Measurements from ENCODE around the gene UCN2. TPM values are rescaled to one million over a fixed set of nuclear protein-coding genes. Genes with fewer than 3 reads are reported as not detected.

Gene UCN2
- total and polyA plus RNA-seq, 9 of the 15 experiments (the other 6 are each of a cell fraction or from before 2014, with no cell fraction given) = 0.08 to 0.11 TPM; not detected in 7

DNA sequence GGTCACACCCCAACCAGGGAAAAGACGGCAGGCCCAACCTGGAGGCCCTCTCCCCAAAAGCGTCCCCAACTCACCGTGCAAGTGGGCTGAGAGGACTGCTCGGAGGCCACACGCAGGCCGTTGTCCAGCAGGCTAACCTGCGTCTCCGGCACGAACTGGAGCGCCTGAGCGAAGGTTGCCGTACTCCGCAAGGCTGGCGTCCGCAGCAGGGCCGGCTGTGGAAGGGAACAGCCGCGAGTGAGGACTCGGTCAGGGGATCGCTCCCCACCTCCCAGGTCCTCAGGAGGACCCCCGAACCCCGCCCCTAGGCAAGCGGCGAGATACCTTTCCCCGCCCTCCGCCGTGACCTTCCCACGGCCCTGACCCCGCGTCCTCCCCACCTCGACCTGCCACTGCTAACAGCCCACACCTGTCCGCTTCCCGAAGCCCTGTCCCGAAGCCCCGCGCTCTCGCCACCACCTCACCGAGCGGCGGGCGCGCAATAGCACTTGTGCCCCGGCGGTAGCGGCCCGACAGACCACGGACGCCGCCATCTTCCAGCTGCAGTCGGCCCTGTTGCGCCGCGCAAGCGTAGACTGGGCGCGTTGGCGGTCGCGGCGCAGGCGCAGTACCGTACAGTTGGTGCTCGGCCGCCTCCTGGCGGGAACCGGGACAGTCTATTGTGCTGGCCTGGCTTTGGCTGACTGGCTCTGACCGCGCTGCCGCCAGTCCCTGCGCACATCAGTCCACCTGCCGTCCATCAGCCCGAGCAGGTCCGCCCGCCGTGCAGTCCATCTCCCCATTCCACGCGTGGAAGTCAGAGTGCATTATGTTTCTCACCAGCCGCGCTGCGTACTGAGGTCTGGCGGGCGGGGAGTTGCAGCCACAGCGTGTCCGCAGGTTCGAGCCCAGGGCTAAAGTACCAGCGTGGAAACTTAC is 45.8 kb upstream of the UCN2 start, which contains the start of gene UQCRC1 (continued):
- TF ChIP-seq, protein P1, sequence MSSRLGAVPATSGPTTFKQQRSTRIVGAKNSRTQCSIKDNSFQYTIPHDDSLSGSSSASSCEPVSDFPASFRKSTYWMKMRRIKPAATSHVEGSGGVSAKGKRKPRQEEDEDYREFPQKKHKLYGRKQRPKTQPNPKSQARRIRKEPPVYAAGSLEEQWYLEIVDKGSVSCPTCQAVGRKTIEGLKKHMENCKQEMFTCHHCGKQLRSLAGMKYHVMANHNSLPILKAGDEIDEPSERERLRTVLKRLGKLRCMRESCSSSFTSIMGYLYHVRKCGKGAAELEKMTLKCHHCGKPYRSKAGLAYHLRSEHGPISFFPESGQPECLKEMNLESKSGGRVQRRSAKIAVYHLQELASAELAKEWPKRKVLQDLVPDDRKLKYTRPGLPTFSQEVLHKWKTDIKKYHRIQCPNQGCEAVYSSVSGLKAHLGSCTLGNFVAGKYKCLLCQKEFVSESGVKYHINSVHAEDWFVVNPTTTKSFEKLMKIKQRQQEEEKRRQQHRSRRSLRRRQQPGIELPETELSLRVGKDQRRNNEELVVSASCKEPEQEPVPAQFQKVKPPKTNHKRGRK (tag; IDR thresholded peaks at IDR 0.05) = no peak
- TF ChIP-seq ZNF589 (CRISPR knock-in tag; IDR thresholded peaks at IDR 0.05; ENCODE audit: low read depth) (no peak), ETV6 (IDR thresholded peaks at IDR 0.05; ENCODE audit: borderline replicate concordance in 1 of 2, low read depth in 2 of 2, low read length in 1 of 2) (no peak), ETV6 (CRISPR knock-in tag; IDR thresholded peaks at IDR 0.05; ENCODE audit: borderline replicate concordance) (no peak), SRF (CRISPR knock-in tag; IDR thresholded peaks at IDR 0.05) (no peak), STAG1 (CRISPR knock-in tag; IDR thresholded peaks at IDR 0.05; ENCODE audit: borderline replicate concordance) (no peak), HNRNPUL1 (IDR thresholded peaks at IDR 0.05; ENCODE audit: low read length) (no peak), ARID2 (IDR thresholded peaks at IDR 0.05) (no peak), SMARCE1 (IDR thresholded peaks at IDR 0.05) (no peak), ARID1B (IDR thresholded peaks at IDR 0.05) (no peak), SP2 (IDR thresholded peaks at IDR 0.05; ENCODE audit: extremely low read depth, low read depth, low read length, poor library complexity, severe bottlenecking) (no peak), ZNF146 (CRISPR knock-in tag; IDR thresholded peaks at IDR 0.05; ENCODE audit: unreplicated experiment) (no peak), MAFF (IDR thresholded peaks at IDR 0.05; ENCODE audit: low read length) (no peak), ZNF239 (CRISPR knock-in tag; IDR thresholded peaks at IDR 0.05) (no peak), NBN (IDR thresholded peaks at IDR 0.05; ENCODE audit: low read depth) (no peak), POLR2H (tag; IDR thresholded peaks at IDR 0.05; ENCODE audit: low read depth) (no peak), IFI16 (CRISPR knock-in tag; IDR thresholded peaks at IDR 0.05) (no peak)
- TF ChIP-seq, protein P2, sequence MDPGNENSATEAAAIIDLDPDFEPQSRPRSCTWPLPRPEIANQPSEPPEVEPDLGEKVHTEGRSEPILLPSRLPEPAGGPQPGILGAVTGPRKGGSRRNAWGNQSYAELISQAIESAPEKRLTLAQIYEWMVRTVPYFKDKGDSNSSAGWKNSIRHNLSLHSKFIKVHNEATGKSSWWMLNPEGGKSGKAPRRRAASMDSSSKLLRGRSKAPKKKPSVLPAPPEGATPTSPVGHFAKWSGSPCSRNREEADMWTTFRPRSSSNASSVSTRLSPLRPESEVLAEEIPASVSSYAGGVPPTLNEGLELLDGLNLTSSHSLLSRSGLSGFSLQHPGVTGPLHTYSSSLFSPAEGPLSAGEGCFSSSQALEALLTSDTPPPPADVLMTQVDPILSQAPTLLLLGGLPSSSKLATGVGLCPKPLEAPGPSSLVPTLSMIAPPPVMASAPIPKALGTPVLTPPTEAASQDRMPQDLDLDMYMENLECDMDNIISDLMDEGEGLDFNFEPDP (CRISPR knock-in tag; IDR thresholded peaks at IDR 0.05) = no peak
- TF ChIP-seq, protein P3, sequence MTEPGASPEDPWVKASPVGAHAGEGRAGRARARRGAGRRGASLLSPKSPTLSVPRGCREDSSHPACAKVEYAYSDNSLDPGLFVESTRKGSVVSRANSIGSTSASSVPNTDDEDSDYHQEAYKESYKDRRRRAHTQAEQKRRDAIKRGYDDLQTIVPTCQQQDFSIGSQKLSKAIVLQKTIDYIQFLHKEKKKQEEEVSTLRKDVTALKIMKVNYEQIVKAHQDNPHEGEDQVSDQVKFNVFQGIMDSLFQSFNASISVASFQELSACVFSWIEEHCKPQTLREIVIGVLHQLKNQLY (CRISPR knock-in tag; conservative IDR thresholded peaks at IDR 0.05) = no peak
- TF ChIP-seq, protein P4, sequence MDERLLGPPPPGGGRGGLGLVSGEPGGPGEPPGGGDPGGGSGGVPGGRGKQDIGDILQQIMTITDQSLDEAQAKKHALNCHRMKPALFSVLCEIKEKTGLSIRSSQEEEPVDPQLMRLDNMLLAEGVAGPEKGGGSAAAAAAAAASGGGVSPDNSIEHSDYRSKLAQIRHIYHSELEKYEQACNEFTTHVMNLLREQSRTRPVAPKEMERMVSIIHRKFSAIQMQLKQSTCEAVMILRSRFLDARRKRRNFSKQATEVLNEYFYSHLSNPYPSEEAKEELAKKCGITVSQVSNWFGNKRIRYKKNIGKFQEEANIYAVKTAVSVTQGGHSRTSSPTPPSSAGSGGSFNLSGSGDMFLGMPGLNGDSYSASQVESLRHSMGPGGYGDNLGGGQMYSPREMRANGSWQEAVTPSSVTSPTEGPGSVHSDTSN (CRISPR knock-in tag; IDR thresholded peaks at IDR 0.05; ENCODE audit: low read depth) = no peak
- TF ChIP-seq, protein P4 (tag; conservative IDR thresholded peaks at IDR 0.05; ENCODE audit: low read depth) = no peak

Data from K562 (cell line).